Measurements from ENCODE around the gene XIRP1.

Gene XIRP1

GRCh38 chr3:39144095-39144747 is 48.2 kb downstream of the XIRP1 start:
- DNase-seq (ENCODE audit: low read depth): no peak

- no peak for DNase-seq (ENCODE audit: low read depth)
Observed at GRCh38 chr3:39143051-39143885, 49.1 kb downstream of the XIRP1 start.

GRCh38 chr3:39142067-39142466 is 50.3 kb downstream of the XIRP1 start:
- DNase-seq (ENCODE audit: low read depth): no peak

GRCh38 chr3:39141171-39141995 is 51.0 kb downstream of the XIRP1 start:
- no peak for DNase-seq (ENCODE audit: low read depth)

- DNase-seq (ENCODE audit: low read depth): no peak
Observed at GRCh38 chr3:39140341-39140971, 51.9 kb downstream of the XIRP1 start.

GRCh38 chr3:39139442-39139841 is 53.0 kb downstream of the XIRP1 start:
- no peak for DNase-seq (ENCODE audit: low read depth)

- DNase-seq (ENCODE audit: low read depth): no peak
Observed at GRCh38 chr3:39138804-39139415, 53.5 kb downstream of the XIRP1 start.

GRCh38 chr3:39137991-39138803 is 54.2 kb downstream of the XIRP1 start:
- no peak for DNase-seq (ENCODE audit: low read depth)

- DNase-seq (ENCODE audit: low read depth): no peak
Observed at GRCh38 chr3:39137435-39137936, 54.9 kb downstream of the XIRP1 start.

- no peak for DNase-seq (ENCODE audit: low read depth)
Observed at GRCh38 chr3:39136533-39137434, 55.6 kb downstream of the XIRP1 start.

- DNase-seq (ENCODE audit: low read depth): no peak
Observed at GRCh38 chr3:39135170-39135805, 57.1 kb downstream of the XIRP1 start.

GRCh38 chr3:39134305-39134704 is 58.1 kb downstream of the XIRP1 start:
- DNase-seq (ENCODE audit: low read depth): no peak

GRCh38 chr3:39133822-39134221 is 58.6 kb downstream of the XIRP1 start:
- no peak for DNase-seq (ENCODE audit: low read depth)
